GM21367 (cell line): ENCODE measurements around the gene ZFX.

Experiments
- ATAC-seq: cut with Tn5 transposase; IDR thresholded peaks from one replicate; pipeline ENCODE4 v1.9.1; 2021; ENCODE audit not compliant: unreplicated experiment

ZFX gene

GRCh38 chrX:24198101-24198500 is 48.6 kb downstream of the ZFX start:
- no peak for ATAC-seq

- no peak for ATAC-seq
Observed at GRCh38 chrX:24200133-24200532, 50.6 kb downstream of the ZFX start.

GRCh38 chrX:24201216-24201615 is 51.7 kb downstream of the ZFX start:
- ATAC-seq = no peak

GRCh38 chrX:24202465-24203031 is 53.0 kb downstream of the ZFX start:
- ATAC-seq = no peak

GRCh38 chrX:24203072-24203808 is 53.7 kb downstream of the ZFX start:
- ATAC-seq = no peak

GRCh38 chrX:24204331-24204730 is 54.8 kb downstream of the ZFX start:
- ATAC-seq = no peak

GRCh38 chrX:24204958-24205357 is 55.4 kb downstream of the ZFX start:
- ATAC-seq = no peak

- ATAC-seq = no peak
Observed at GRCh38 chrX:24207826-24208225, 58.3 kb downstream of the ZFX start.

- no peak for ATAC-seq
Observed at GRCh38 chrX:24208496-24209240, 59.1 kb downstream of the ZFX start.

- no peak for ATAC-seq
Observed at GRCh38 chrX:24210190-24210589, 60.7 kb downstream of the ZFX start.

GRCh38 chrX:24214568-24214967 is 65.0 kb downstream of the ZFX start:
- no peak for ATAC-seq

GRCh38 chrX:24215272-24215671 is 65.7 kb downstream of the ZFX start:
- no peak for ATAC-seq

- ATAC-seq = no peak
Observed at GRCh38 chrX:24216037-24216436, 66.5 kb downstream of the ZFX start.

- ATAC-seq = no peak
Observed at GRCh38 chrX:24216827-24217226, 67.3 kb downstream of the ZFX start.

- ATAC-seq = no peak
Observed at GRCh38 chrX:24219320-24219719, 69.8 kb downstream of the ZFX start.

- ATAC-seq = no peak
Observed at GRCh38 chrX:24221872-24222271, 72.3 kb downstream of the ZFX start.

GRCh38 chrX:24225265-24225664 is 75.7 kb downstream of the ZFX start:
- ATAC-seq = no peak

- ATAC-seq = no peak
Observed at GRCh38 chrX:24226176-24226575, 76.6 kb downstream of the ZFX start.

- ATAC-seq = no peak
Observed at GRCh38 chrX:24228596-24228995, 79.1 kb downstream of the ZFX start.

GRCh38 chrX:24229400-24229879 is 79.9 kb downstream of the ZFX start:
- ATAC-seq = no peak

- no peak for ATAC-seq
Observed at GRCh38 chrX:24229976-24230375, 80.4 kb downstream of the ZFX start.

- ATAC-seq = no peak
Observed at GRCh38 chrX:24231131-24231540, 81.6 kb downstream of the ZFX start.
